Right cardiac atrium (tissue), 5 donors: ENCODE measurements around the gene GMCL2. TPM values are rescaled to one million over a fixed set of nuclear protein-coding genes. Genes with fewer than 3 reads are reported as not detected.

Experiments
- ATAC-seq, 2 donors: fragments of 200-7000 bp; cut with Tn5 transposase; one replicate each; pipeline versions ENCODE4 v1.8.0 to v1.9.1; 2020; ENCODE audit warnings: moderate library complexity in 2 of 2, mild to moderate bottlenecking in 1 of 2
- DNase-seq, 3 donors: peaks; one replicate each; pipeline ENCODE4 v3.0.0-alpha.2; 2020
- H3K27ac ChIP-seq: one replicate; pipeline ENCODE4 v1.5.1; 2013; ENCODE audit warnings: mild to moderate bottlenecking, low read length, control low read depth, moderate library complexity
- H3K27me3 ChIP-seq: one replicate; pipeline ENCODE4 v1.6.1; 2013; ENCODE audit not compliant: control insufficient read depth, insufficient read depth
- H3K4me1 ChIP-seq: one replicate; pipeline ENCODE4 v1.6.1; 2013; ENCODE audit warnings: low read length; ENCODE audit not compliant: control insufficient read depth, insufficient read depth
- H3K4me3 ChIP-seq: one replicate; pipeline ENCODE4 v1.5.1; 2013; ENCODE audit warnings: low read length, control low read depth
- H3K9me3 ChIP-seq: one replicate; pipeline ENCODE4 v1.6.1; 2013; ENCODE audit warnings: low read length; ENCODE audit not compliant: control insufficient read depth
- WGBS: extraction: QIAGEN DNeasy Blood & Tissue Kit; methylation state at CpG from one replicate; pipeline ENCODE4 v1.1.7; 2013; 5-methylcytosine and 5-hydroxymethylcytosine counted together
- intact Hi-C, 4 donors: fragments of 100-400 bp; cut with DNase I; formaldehyde crosslinking; loops; one replicate each; pipeline versions ENCODE4 v1.11.0 to v1.14.0; 2022 to 2023
- polyA plus RNA-seq: library from polyadenylated mRNA; stranded (reverse); fragments of 200-250 nt; gene quantifications from one replicate; pipeline ENCODE4 v1.2.3, GENCODE V29; 2013
- total RNA-seq, 4 donors: library from RNA; stranded (reverse); fragmentation: NEBNext Ultra II Directional; extraction: Animal tissue kit (Norgen Biotek cat#: 25700); gene quantifications; one replicate each; pipeline ENCODE4 v1.2.1, GENCODE V29; 2021
- donor health status: healthy with polysubstance abuse.
- donor health status: DM: no; HTN: yes; CAD: no.
- donor health status: DM: no; HTN: no; CAD: no.
- donor health status: DM: no; HTN: yes; CAD: no; lungs with severe emphysema.
- donor health status: DM: yes; HTN: yes; CAD: no.

GMCL2 gene
- total and polyA plus RNA-seq, 5 donors: not detected

DNA sequence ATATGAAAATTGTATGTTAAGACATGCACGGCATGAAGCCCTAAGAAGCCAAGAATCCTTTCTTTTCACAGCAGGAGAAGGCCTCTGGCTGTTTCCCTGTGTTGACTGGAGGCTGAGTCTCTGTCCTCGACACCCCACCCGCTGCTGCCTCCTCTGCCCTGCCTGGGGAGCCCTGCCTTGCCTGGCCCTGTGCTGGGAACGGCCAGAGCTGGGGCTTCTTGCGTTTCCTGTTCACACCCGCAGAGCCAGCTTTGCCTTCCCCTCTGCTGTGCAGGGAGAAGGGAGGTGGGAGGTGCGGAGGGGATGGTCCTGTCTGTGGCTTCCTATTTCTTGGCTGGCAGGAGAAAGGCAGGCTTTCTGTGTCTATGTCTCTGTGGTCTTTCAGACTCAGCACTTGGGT is 6.9 kb upstream of the GMCL2 start:
- no peak for ATAC-seq

GRCh38 chr5:178193251-178193809 is 6.2 kb upstream of the GMCL2 start:
- intact Hi-C loops: no loop called here
- WGBS: 72% methylated on average over 8 of the region's 8 CpGs
- DNase-seq: no peak

More for the DNA sequence above, 6.9 kb upstream of the GMCL2 start:
- WGBS: 33% methylated on average over 7 of the region's 7 CpGs
- Histone ChIP-seq H3K4me1 (no peaks in the 10 kb centered on the region), H3K27ac (no peak overlapping the region), H3K4me3 (no peak overlapping the region), H3K27me3 (no peaks in the 10 kb centered on the region), H3K9me3 (no peaks in the 10 kb centered on the region)
- intact Hi-C loops: no loop called here
- DNase-seq: no peak

GRCh38 chr5:178192787-178193186 is 5.6 kb upstream of the GMCL2 start:
- no peak for DNase-seq
- H3K4me1 ChIP-seq: no peaks in the 10 kb centered on the region
- WGBS: 90% methylated on average over 7 of the region's 7 CpGs
- H3K4me3 ChIP-seq: no peak overlapping the region
- ATAC-seq: no peak
- intact Hi-C loops: no loop called here
- H3K27me3 ChIP-seq: no peaks in the 10 kb centered on the region
- H3K9me3 ChIP-seq: no peaks in the 10 kb centered on the region
- no peak overlapping the region for H3K27ac ChIP-seq

More at GRCh38 chr5:178193251-178193809, 6.2 kb upstream of the GMCL2 start:
- Histone ChIP-seq H3K4me1 (no peaks in the 10 kb centered on the region), H3K27me3 (no peaks in the 10 kb centered on the region), H3K9me3 (no peaks in the 10 kb centered on the region), H3K4me3 (no peak overlapping the region), H3K27ac (no peak overlapping the region)
- ATAC-seq: no peak

GRCh38 chr5:178192244-178192643 is 5.1 kb upstream of the GMCL2 start:
- no peaks in the 10 kb centered on the region for H3K9me3 ChIP-seq
- no peak overlapping the region for H3K4me3 ChIP-seq
- WGBS: 63% methylated on average over 2 of the region's 2 CpGs
- no peaks in the 10 kb centered on the region for H3K4me1 ChIP-seq
- H3K27me3 ChIP-seq: no peaks in the 10 kb centered on the region
- intact Hi-C loops: no loop called here
- H3K27ac ChIP-seq: no peak overlapping the region
- DNase-seq (no peak), ATAC-seq (no peak)

DNA sequence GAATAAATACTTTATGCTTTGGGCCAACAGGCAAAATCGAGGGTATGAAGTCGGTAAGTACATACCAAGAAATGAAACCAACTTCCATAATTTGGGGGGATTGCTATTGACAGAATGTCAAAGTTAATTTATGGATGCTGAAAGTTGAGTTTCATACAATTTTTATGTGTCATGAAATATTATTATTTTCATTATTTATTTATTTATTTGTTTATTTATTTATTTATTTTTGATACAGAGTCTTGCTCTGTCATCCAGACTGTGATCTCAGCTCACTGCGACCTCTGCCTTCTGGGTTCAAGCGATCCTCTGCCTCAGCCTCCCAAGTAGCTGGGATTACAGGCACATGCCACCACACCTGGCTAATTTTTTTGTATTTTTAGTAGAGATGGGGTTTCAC is 4.5 kb upstream of the GMCL2 start:
- Histone ChIP-seq H3K27ac (no peak overlapping the region), H3K27me3 (no peaks in the 10 kb centered on the region), H3K4me1 (no peaks in the 10 kb centered on the region), H3K4me3 (no peak overlapping the region), H3K9me3 (no peaks in the 10 kb centered on the region)
- ATAC-seq (no peak), DNase-seq (no peak)
- WGBS: 71% methylated on average over 4 of the region's 4 CpGs
- intact Hi-C loops: no loop called here

DNA sequence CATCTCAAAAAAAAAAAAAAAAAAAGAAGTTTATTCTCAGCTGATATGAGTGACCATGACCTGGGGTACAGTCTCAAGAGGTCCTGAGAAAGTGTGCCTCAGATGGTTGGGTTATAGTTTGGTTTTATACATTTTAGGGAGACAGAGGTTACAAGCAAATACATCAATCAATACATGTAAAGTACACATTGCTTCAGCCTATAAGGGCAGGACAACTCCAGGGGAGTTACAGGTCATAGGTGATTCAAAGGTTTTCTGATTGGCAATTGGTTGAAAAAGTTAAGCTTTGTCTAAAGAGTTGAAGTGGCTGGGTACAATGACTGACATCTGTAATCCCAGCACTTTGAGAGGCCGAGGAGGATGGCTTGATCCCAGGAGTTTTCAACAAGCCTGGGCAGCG is 2.3 kb upstream of the GMCL2 start:
- Histone ChIP-seq H3K9me3 (no peaks in the 10 kb centered on the region), H3K27me3 (no peaks in the 10 kb centered on the region), H3K4me1 (no peaks in the 10 kb centered on the region), H3K4me3 (no peak overlapping the region), H3K27ac (no peak overlapping the region)
- intact Hi-C loops: no loop called here
- no peak for DNase-seq
- 43% methylated on average over 2 of the region's 2 CpGs for WGBS
- ATAC-seq: no peak

- no peaks in the 10 kb centered on the region for H3K4me1 ChIP-seq
- H3K27me3 ChIP-seq: no peaks in the 10 kb centered on the region
- WGBS: 62% methylated on average over 6 of the region's 6 CpGs
- no peak for DNase-seq
- no peak for ATAC-seq
- intact Hi-C loops: no loop called here
- H3K27ac ChIP-seq: no peak overlapping the region
- H3K9me3 ChIP-seq: no peaks in the 10 kb centered on the region
- no peak overlapping the region for H3K4me3 ChIP-seq
These were observed 744 bp downstream of the GMCL2 start for GRCh38 chr5:178186427-178186826.

DNA sequence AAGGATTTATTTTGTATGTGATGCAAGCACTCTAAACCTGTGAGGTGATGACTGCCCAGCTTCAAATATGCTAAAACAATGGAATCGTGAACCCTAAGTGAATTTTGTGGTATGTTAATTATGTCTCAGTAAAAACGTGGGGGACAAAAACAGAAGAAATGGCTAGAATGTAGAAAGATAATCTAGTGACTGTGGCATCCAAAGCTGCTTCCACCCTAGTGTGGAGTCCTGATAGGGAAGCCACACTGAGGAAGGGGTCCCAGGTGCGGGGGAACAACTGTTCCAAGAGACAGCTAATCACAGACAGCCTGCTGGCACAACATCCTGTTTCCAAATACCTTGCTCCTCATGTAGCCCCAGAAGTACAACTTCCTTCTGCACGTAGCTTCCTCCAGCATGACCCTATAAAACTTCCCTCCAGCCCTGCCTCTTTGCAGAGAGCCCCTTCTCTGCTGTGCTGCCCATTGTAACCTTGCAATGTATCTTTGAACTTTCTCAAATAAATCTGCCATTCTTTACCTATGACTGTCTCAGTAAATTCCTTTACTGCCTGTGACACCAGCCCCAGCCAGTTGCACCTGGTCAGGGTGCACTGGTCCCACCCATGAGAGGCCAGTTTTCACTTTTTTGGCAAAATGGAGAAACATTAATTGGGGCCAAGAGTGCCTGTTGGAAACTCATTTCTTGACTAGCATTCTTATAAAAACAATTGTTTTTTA is 4.9 kb downstream of the GMCL2 start:
- intact Hi-C loops: no loop called here
- Histone ChIP-seq H3K27me3 (no peaks in the 10 kb centered on the region), H3K4me1 (no peaks in the 10 kb centered on the region), H3K9me3 (peaks cover 2% of the 10 kb centered on the region), H3K4me3 (no peak overlapping the region), H3K27ac (no peak overlapping the region)
- DNase-seq (no peak), ATAC-seq (no peak)
- 26% methylated on average over 4 of the region's 4 CpGs for WGBS

GRCh38 chr5:178180141-178180863 is 6.9 kb downstream of the GMCL2 start:
- Histone ChIP-seq H3K4me3 (no peak overlapping the region), H3K4me1 (no peaks in the 10 kb centered on the region), H3K27ac (no peak overlapping the region), H3K27me3 (no peaks in the 10 kb centered on the region), H3K9me3 (peaks cover 2% of the 10 kb centered on the region)
- ATAC-seq (no peak), DNase-seq (no peak)
- intact Hi-C loops: no loop called here
- 31% methylated on average over 9 of the region's 9 CpGs for WGBS

GRCh38 chr5:178177569-178177968 is 9.6 kb downstream of the GMCL2 start:
- ATAC-seq (no peak), DNase-seq (no peak)
- WGBS: 83% methylated on average over 8 of the region's 8 CpGs
- Histone ChIP-seq H3K9me3 (peaks cover 2% of the 10 kb centered on the region), H3K27ac (no peak overlapping the region), H3K4me3 (no peak overlapping the region), H3K27me3 (no peaks in the 10 kb centered on the region), H3K4me1 (no peaks in the 10 kb centered on the region)
- intact Hi-C loops: no loop called here

GRCh38 chr5:178176791-178177190 is 10.4 kb downstream of the GMCL2 start:
- Histone ChIP-seq H3K27ac (no peak overlapping the region), H3K9me3 (peaks cover 2% of the 10 kb centered on the region), H3K4me1 (no peaks in the 10 kb centered on the region), H3K27me3 (no peaks in the 10 kb centered on the region), H3K4me3 (no peak overlapping the region)
- ATAC-seq (no peak), DNase-seq (no peak)
- 55% methylated on average over 6 of the region's 6 CpGs for WGBS
- intact Hi-C loops: no loop called here
